Activated T-cell treated with anti-CD3 and anti-CD28 coated beads, Interleukin-2, amount 50 U/mL, for 72 hours (primary cell): ENCODE data around the gene RAP1GAP2. TPM values are rescaled to one million over a fixed set of nuclear protein-coding genes. Genes with fewer than 3 reads are reported as not detected.
"Not testable (repeated sequence)": the region's sequence is repeated elsewhere in the genome, so short reads cannot be mapped to it uniquely, and the experiment has no call there.

Experiments used
- ATAC-seq, 2 donors: fragments of 150-1000 bp; cut with Tn5 transposase; replicated peaks in 1 of 2; 2 replicates each; pipeline ENCODE4 v1.10.0; 2021; ENCODE audit warnings: moderate library complexity in 2 of 2, mild to moderate bottlenecking in 1 of 2
- DNase-seq, 2 donors: peaks; one replicate each; pipeline ENCODE4 v3.0.0; 2021 to 2022; ENCODE audit warnings: mixed read lengths in 1 of 2
- H3K27ac Mint-ChIP-seq: one replicate; pipeline ENCODE4 v1.8.0; 2022; ENCODE audit warnings: mild to moderate bottlenecking, moderate library complexity, mixed read lengths
- H3K27me3 Mint-ChIP-seq: one replicate; pipeline ENCODE4 v1.8.0; 2022; ENCODE audit warnings: low read depth, mixed read lengths
- H3K36me3 Mint-ChIP-seq, 2 donors: one replicate each; pipeline ENCODE4 v1.8.0; 2022; ENCODE audit warnings: mixed read lengths in 2 of 2, mild to moderate bottlenecking in 1 of 2; ENCODE audit not compliant: insufficient read depth in 2 of 2
- H3K4me1 Mint-ChIP-seq: one replicate; pipeline ENCODE4 v1.8.0; 2022; ENCODE audit warnings: low read depth, mixed read lengths
- H3K4me3 Mint-ChIP-seq, 2 donors: one replicate each; pipeline ENCODE4 v1.8.0; 2022; ENCODE audit warnings: mild to moderate bottlenecking in 2 of 2, mixed read lengths in 2 of 2, moderate library complexity in 2 of 2
- H3K9me3 Mint-ChIP-seq, 2 donors: one replicate each; pipeline ENCODE4 v1.8.0; 2022; ENCODE audit warnings: mixed read lengths in 2 of 2
- total RNA-seq, 2 donors: library from RNA; stranded (reverse); gene quantifications; one replicate each; pipeline ENCODE4 v1.2.3, GENCODE V29; 2022

Gene RAP1GAP2
- total RNA-seq, 2 donors from 2014 or later: 0.50 to 3.1 TPM

DNA sequence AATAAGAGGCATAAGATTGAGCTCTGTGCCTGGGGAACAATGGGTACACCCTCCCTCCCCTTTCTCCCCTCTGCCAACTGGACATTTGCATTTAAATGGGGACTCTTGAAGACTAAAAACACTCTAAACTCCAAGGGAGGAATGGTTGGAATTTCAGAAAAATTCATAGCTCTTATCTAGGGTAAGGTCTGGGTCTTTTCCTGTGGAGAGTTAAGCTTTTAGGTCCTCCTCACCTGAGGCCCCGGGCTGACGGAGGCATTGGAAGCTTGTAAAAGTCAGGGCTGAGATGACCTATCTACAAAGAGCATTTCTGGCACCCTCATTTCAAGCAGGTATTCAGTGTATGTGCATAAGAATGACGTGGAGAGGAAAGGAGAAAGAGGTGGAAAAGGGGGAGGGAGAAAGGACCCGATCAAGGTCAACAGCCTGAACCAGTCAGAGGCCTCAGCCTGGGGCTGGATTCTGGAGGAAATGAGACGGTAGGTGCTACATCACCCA is 78.0 kb downstream of the RAP1GAP2 start:
- DNase-seq (no peak), ATAC-seq (no peak)
- Mint-ChIP-seq H3K27me3 (no peaks in the 10 kb centered on the region), H3K27ac (no peak overlapping the region), H3K4me3 (no peak overlapping the region), H3K9me3 (no peaks in the 10 kb centered on the region), H3K4me1 (no peaks in the 10 kb centered on the region), H3K36me3 (no peaks in the 10 kb centered on the region)

GRCh38 chr17:2875608-2876007 is 79.4 kb downstream of the RAP1GAP2 start:
- DNase-seq (no peak), ATAC-seq (no peak)
- Mint-ChIP-seq H3K27ac (no peak overlapping the region), H3K9me3 (no peaks in the 10 kb centered on the region), H3K4me3 (no peak overlapping the region), H3K4me1 (no peaks in the 10 kb centered on the region), H3K36me3 (no peaks in the 10 kb centered on the region), H3K27me3 (no peaks in the 10 kb centered on the region)

DNA sequence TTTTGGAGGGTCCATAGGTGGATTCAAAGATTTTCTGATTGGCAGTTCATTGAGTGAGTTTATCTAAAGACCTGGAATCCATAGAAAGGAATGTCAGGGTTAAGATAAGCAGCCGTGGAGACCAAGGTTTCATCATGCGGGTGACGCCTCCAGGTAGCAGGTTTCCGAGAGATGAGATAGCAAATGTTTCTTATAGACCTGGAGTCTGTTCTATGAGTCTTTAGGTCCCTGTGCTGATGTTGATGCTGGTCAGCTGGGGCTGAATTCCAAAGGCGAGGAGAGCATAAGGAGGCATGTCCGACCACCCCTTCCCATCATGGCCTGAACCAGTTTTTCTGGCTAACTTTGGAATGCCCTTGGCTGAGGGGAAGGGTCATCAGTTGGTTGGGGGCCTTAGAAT is 80.2 kb downstream of the RAP1GAP2 start:
- no peaks in the 10 kb centered on the region for H3K27me3 Mint-ChIP-seq
- DNase-seq: no peak
- no peaks in the 10 kb centered on the region for H3K4me1 Mint-ChIP-seq
- no peak overlapping the region for H3K4me3 Mint-ChIP-seq
- H3K36me3 Mint-ChIP-seq: no peaks in the 10 kb centered on the region
- H3K27ac Mint-ChIP-seq: no peak overlapping the region
- no peaks in the 10 kb centered on the region for H3K9me3 Mint-ChIP-seq
- ATAC-seq: no peak

DNA sequence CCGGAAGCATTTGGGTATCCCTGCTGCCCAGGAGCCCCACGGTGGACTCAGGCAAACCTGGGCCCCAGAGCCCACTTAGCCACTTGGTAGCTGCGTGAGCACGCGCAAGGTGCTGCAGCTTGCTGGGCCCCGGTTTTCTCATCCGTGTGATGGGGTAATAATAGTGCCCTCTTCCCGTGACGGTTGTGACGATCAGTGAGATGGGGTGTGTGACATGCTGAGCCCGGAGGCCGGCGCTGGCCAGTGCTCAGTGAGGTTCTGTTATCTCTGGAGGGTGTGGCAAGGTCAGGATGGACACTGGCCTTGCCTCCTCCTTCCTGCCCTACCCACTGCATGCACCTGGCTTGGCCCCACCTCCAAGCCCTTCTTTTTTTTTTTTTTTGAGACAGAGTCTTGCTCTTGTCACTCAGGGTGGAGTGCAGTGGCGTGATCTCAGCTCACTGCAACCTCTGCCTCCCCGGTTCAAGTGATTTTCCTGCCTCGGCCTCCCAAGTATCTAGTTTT is 82.6 kb downstream of the RAP1GAP2 start:
- no peaks in the 10 kb centered on the region for H3K36me3 Mint-ChIP-seq
- no peak overlapping the region for H3K27ac Mint-ChIP-seq
- no peak for ATAC-seq

GRCh38 chr17:2880050-2880449 is 83.8 kb downstream of the RAP1GAP2 start:
- no peak for ATAC-seq
- no peaks in the 10 kb centered on the region for H3K9me3 Mint-ChIP-seq
- DNase-seq: no peak

More for the DNA sequence above, 82.6 kb downstream of the RAP1GAP2 start:
- Mint-ChIP-seq H3K4me3 (no peak overlapping the region), H3K4me1 (no peaks in the 10 kb centered on the region), H3K27me3 (no peaks in the 10 kb centered on the region), H3K9me3 (no peaks in the 10 kb centered on the region)
- no peak for DNase-seq

DNA sequence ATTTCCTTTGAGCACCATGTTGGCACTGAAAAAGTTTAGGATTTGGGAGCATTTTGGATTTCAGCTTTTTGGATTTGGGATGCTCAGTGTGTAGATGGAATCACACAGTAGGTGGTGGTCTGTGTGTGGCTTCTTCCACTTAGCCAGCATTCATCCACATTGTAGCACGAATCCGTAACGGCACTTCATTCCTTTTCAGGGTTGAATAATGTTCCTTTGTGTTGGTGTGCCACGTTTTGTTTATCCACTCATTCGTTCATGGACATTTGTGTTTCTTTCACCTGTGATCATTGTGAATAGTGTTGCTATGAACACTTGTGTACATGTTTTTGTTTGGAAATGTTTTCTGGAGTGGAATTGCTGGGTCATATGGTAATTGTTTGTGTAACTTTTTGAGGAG is 85.1 kb downstream of the RAP1GAP2 start:
- ATAC-seq: no peak
- Mint-ChIP-seq H3K4me1 (no peaks in the 10 kb centered on the region), H3K36me3 (no peaks in the 10 kb centered on the region), H3K4me3 (no peak overlapping the region), H3K27me3 (no peaks in the 10 kb centered on the region), H3K27ac (no peak overlapping the region), H3K9me3 (no peaks in the 10 kb centered on the region)
- DNase-seq: no peak

More at GRCh38 chr17:2880050-2880449, 83.8 kb downstream of the RAP1GAP2 start:
- H3K27me3 Mint-ChIP-seq: no peaks in the 10 kb centered on the region
- H3K27ac Mint-ChIP-seq: no peak overlapping the region
- no peaks in the 10 kb centered on the region for H3K36me3 Mint-ChIP-seq
- no peaks in the 10 kb centered on the region for H3K4me1 Mint-ChIP-seq
- H3K4me3 Mint-ChIP-seq: no peak overlapping the region

- DNase-seq: no peak
- Mint-ChIP-seq H3K36me3 (no peaks in the 10 kb centered on the region), H3K27me3 (no peaks in the 10 kb centered on the region), H3K4me1 (no peaks in the 10 kb centered on the region), H3K9me3 (no peaks in the 10 kb centered on the region), H3K27ac (no peak overlapping the region), H3K4me3 (no peak overlapping the region)
- ATAC-seq: no peak
These were observed 87.4 kb downstream of the RAP1GAP2 start for GRCh38 chr17:2883544-2884213.

DNA sequence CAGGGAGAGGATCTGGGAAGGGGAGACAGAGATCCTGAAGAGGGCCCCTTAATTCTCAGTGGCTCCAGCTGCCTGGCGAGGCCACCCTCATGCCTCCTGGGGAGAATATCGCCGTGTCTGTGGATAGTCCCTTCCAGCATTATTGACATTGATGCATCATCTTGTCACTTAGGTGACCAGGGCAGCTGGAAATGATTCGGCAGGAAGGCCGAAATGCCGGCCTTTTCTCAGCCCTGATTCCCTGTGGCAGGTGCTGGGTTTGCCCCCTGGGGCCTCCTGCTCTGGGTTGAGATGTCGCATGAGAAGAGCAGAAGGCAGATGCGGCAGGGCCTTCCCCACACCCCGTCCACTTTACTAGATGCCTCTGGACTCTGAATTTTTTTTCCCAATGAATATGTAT is 89.5 kb downstream of the RAP1GAP2 start:
- Mint-ChIP-seq H3K4me3 (no peak overlapping the region), H3K4me1 (no peaks in the 10 kb centered on the region), H3K9me3 (no peaks in the 10 kb centered on the region), H3K36me3 (no peaks in the 10 kb centered on the region), H3K27ac (no peak overlapping the region), H3K27me3 (no peaks in the 10 kb centered on the region)
- no peak for ATAC-seq
- no peak for DNase-seq

DNA sequence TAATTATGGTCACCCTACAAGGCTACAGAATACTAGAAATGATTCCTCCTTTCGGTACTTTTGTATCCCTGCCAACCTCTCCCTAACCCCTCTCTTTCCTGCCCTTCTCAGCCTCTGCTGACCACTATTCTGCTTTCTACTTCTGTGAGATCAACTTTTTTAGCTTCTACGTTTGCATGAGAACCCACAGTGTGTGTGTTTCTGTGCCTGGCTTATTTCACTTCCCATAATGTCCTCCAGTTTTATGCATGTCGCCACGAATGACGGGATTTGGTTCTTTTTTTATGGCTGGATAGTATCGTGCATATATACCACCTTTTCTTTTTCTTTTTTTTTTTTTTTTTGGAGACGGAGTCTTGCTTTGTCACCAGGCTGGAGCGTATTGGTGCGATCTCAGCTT is 92.1 kb downstream of the RAP1GAP2 start:
- ATAC-seq (no peak), DNase-seq (no peak)
- H3K36me3 Mint-ChIP-seq: no peaks in the 10 kb centered on the region
- no peaks in the 10 kb centered on the region for H3K27me3 Mint-ChIP-seq
- H3K27ac Mint-ChIP-seq: no peak overlapping the region
- H3K4me3 Mint-ChIP-seq: no peak overlapping the region
- peaks cover 11% of the 10 kb centered on the region for H3K4me1 Mint-ChIP-seq
- H3K9me3 Mint-ChIP-seq: no peaks in the 10 kb centered on the region

DNA sequence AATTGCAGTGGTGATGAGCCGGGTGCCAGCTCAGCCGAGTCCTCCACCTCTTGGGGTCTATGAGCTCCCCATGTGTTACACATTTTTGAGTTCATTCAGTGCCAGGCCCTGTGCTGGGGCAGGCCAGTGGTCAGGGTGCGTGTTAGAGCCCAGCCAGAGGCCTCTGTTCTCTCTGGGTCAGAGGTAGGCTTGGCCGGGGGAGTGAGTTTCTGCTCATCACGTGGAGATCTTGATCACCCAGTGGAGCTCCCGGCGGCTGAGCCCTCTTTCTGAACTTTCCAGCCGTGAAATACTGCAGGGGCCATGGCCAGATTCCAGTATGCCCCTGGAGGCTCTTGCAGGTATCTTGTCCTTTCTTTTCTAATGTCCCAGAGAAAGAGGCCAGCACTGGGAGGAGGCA is 93.0 kb downstream of the RAP1GAP2 start:
- Mint-ChIP-seq H3K4me1 (peaks cover 11% of the 10 kb centered on the region), H3K4me3 (no peak overlapping the region), H3K36me3 (no peaks in the 10 kb centered on the region), H3K27me3 (no peaks in the 10 kb centered on the region), H3K27ac (no peak overlapping the region), H3K9me3 (no peaks in the 10 kb centered on the region)
- DNase-seq (no peak), ATAC-seq (no peak)

DNA sequence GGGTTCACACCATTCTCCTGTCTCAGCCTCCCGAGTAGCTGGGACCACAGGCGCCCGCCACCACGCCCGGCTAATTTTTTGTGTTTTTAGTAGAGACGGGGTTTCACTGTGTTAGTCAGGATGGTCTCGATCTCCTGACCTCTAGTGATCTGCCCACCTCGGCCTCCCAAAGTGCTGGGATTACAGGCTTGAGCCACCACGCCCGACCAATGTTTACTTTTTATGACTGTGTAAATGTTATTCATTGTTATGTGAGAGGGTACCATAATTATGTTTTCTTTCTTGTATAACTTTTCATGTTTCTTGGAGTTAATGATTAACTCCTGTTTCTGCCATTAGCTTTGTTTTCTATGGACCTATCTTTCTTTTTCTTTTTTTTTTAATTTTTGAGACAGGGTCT is 94.5 kb downstream of the RAP1GAP2 start:
- not testable (repeated sequence) for DNase-seq, ATAC-seq, H3K36me3 Mint-ChIP-seq, H3K9me3 Mint-ChIP-seq, H3K4me3 Mint-ChIP-seq, H3K27me3 Mint-ChIP-seq
- peak overlapping the region; percentile 50 for H3K27ac Mint-ChIP-seq
- H3K4me1 Mint-ChIP-seq: peaks cover 11% of the 10 kb centered on the region

DNA sequence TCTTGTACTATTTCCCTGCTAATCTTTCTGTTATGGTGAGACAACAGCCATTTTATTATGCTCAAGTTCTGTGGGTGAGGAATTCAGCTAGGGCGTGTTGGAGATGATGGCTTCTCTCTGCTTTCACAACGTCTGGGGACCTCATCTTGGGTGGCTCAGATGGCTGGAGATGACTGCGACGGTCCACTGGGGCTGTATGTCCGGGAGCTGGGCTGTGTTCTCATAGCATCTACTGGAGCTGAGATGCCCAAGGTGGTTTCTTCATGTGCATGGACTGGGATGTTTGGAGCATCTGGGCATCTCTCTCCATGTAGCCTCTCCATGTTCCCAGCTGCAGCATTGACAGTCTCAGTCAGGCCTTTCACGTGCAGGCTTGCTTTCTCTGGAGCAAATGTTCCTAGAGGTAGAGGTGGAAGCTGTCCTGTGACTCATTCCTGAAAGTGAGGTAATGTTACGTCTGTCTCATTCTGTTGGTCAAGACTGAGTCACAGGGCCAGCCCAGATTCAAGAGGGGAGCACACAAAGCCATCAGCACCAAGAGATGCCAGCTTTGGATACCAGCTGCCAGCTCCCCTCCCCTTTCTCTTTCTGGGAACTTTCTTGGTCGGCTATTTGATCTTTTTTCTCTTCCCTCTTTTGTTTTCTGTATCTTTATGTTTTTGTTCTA is 96.2 kb downstream of the RAP1GAP2 start:
- Mint-ChIP-seq H3K9me3 (no peaks in the 10 kb centered on the region), H3K27me3 (no peaks in the 10 kb centered on the region), H3K4me3 (no peak overlapping the region), H3K27ac (peak overlapping the region; percentile 74), H3K4me1 (peaks cover 11% of the 10 kb centered on the region), H3K36me3 (no peaks in the 10 kb centered on the region)
- DNase-seq (peak; percentile 33 to 34), ATAC-seq (peak; percentile 89 to 99)

GRCh38 chr17:2893422-2893914 is 97.2 kb downstream of the RAP1GAP2 start:
- DNase-seq: no peak
- no peak overlapping the region for H3K27ac Mint-ChIP-seq
- ATAC-seq: no peak
- H3K36me3 Mint-ChIP-seq: no peaks in the 10 kb centered on the region
- no peaks in the 10 kb centered on the region for H3K27me3 Mint-ChIP-seq
- H3K9me3 Mint-ChIP-seq: no peaks in the 10 kb centered on the region
- H3K4me1 Mint-ChIP-seq: peaks cover 11% of the 10 kb centered on the region
- no peak overlapping the region for H3K4me3 Mint-ChIP-seq
